ENCODE data around the gene TCHP. TPM values are rescaled to one million over a fixed set of nuclear protein-coding genes. Genes with fewer than 3 reads are reported as not detected.
A peak's percentile ranks its signal among the peaks of the same experiment; 100 is the strongest.
"Not testable (repeated sequence)": the region's sequence is repeated elsewhere in the genome, so short reads cannot be mapped to it uniquely, and the experiment has no call there.

The TCHP gene
- total RNA-seq, 1 donor from 2014 or later: 8.3 TPM

DNA sequence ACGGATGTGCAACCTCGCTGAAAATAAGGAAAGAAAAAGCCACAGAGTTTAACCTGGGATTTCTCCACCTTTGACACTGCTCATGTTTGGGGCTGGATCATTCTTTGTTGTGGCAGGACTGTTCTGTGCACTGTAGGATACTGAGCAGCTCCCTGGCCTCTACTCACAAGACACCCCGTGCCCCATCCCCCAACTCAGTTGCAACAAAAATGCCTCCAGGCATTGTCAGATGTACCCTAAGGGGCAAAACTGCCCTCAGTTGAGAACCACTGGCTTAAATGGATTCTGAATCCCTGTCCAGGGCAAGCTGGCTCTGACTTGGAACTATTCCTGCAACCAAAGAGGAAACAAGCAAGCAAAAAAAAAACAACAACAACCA is 21.8 kb upstream of the TCHP start:
- intact Hi-C loops (cut with DNase I): no loop called here
- DNase-seq: no peak
- no peak for ATAC-seq (ENCODE audit: poor library complexity)

DNA sequence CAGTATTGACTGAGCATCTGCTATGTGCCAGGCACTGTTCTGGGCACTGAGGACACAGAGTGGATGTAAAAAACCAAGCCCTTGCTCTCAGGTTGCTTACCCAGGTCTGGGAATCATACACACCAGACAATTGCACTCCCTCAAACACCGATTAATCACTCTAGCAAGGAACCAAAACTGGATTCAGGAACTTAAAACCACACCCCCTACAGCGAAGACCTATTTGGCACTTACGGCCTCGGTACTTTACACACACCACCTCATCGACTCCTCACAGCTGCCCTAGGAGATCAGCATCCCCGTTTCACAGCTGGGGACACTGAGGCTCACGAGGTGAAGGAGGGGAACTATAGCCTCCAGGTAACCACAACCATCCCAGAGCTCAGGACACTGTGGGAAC is 21.3 kb upstream of the TCHP start:
- ATAC-seq (ENCODE audit: poor library complexity) (no peak), DNase-seq (no peak)

DNA sequence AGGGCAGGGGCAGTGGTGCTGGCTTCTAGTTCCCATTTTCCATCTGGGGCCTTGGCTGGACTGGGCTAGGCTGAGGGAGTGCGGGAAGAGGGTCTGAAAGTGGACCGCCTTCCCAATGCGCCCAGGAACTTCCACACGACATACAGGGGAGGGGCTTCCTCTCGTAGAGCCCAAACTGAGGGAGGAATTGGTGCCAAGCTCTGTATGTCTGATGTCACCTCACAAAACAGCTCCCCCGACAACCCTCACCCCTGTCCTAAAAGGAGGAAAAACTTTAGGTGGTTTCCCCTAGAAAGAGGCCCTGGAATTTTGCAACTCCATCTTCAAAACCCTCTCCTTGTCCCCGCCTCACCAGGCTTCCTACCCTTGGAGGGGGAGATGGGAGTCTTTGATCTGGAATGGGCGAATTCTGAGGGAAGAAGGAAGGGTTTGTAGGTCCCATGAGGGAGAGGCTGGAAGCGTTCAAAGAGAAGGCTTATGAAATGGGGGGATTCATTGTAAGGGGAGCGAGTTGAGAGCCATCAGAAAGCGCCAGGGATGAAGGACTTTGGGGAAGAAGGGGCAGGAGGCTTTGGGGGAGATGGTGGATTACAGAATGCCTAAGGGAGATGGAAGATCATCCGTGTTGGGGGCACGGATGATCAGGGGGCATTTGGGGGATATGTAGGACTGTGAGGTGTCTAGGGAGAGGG is 20.6 kb upstream of the TCHP start:
- no peak for DNase-seq
- intact Hi-C loops (cut with DNase I): loop anchor here (2.0 kb wide), 1 partner anchor 75 kb away; no protein-coding TSS in a partner anchor
- ATAC-seq (ENCODE audit: poor library complexity): no peak

More for the DNA sequence above, 21.3 kb upstream of the TCHP start:
- intact Hi-C loops (cut with DNase I): no loop called here

DNA sequence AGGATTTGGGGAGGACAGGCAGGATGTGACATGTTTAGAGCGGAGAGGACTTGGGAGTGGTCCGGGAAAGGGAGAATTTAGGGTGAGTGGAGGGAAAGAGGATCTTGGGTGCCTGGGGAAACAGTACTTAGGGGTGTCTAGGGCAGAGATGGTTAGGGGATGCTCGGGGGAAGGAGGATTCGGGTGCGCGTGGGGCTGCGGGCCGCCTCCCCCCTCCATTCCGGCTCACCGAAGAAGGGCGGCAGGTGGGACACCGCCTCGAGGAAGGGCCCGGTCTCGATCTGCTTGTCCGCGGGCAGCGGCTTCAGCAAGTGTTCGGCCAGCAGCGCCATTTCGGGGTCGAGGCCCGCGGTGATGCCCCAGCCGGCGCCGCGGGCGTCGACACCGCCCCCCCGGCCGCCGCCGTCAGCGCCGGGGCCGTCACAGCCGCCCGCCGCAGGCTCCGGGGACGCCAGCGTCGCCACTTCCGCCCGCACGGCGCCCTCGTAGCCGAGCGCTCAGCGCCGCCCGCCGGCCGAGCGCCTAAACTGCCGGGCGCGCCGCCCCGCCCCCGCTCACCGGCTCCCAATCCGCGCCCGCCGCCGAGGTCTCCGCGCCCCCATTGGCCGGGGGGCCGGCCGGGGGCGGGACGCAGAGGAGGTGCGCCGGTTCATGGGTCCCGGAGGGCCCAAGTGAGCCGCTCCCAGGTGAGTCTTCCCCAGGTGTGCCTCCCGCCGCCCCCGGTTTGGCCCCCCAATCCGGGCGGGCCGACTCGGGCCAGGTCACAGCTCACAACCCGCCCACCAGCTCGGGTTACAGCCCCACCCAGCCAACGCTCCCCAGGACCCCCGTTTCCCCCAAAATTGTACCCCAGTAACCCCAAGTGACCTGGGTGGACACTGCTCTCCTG is 19.8 kb upstream of the TCHP start, which contains the start of gene GLTP:
GLTP (minus strand) TSS at position 499 of the 889 bp plus-strand sequence; CDS start at position 332, 167 bp downstream.
- intact Hi-C loops (cut with DNase I): loop anchor here (2.0 kb wide), 1 partner anchor 75 kb away; no protein-coding TSS in a partner anchor
- DNase-seq (peak; percentile 92), ATAC-seq (ENCODE audit: poor library complexity) (peak; percentile 100)

DNA sequence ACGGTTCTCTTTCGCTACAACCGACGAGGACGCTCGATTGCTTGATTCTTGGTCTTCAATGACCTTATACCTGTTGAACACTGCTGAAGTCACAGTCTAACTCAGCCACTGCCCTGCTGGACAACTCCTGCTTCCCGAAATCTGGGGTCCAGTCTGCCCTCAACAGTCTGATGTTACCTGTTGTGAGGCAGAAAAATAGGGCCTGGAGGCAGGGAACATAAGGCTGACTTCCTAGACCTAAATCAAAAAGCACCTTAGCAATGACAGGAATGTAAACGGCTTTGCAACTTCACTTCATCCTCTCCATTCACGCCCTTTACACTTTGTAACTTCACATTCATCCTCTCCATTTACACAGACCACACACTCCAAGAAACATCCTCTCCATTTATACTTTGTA is 19.1 kb upstream of the TCHP start:
- no peak for DNase-seq
- ATAC-seq (ENCODE audit: poor library complexity): no peak
- intact Hi-C loops (cut with DNase I): loop anchor here (2.0 kb wide), 1 partner anchor 76 kb away; no protein-coding TSS in a partner anchor

DNA sequence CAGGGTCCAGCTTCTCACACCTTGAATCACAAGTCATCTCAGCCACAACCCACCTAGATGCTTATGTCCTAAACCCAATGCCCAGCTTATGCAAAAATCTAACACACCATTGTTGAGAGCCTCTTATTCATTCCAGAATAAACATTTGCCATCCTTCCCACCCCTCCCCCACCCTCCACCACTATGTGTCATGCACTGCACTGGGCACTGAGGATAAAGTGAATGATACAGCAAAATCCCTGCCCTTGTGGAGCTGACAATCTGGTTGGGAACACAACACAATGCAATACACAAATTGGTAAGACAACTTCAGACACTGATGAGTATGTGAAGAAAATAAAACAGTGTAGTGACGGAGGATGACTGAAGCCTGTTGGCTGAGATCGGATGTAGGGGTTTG is 18.3 kb upstream of the TCHP start:
- ATAC-seq (ENCODE audit: poor library complexity) (no peak), DNase-seq (no peak)
- intact Hi-C loops (cut with DNase I): loop anchor here (2.0 kb wide), 1 partner anchor 77 kb away; no protein-coding TSS in a partner anchor

DNA sequence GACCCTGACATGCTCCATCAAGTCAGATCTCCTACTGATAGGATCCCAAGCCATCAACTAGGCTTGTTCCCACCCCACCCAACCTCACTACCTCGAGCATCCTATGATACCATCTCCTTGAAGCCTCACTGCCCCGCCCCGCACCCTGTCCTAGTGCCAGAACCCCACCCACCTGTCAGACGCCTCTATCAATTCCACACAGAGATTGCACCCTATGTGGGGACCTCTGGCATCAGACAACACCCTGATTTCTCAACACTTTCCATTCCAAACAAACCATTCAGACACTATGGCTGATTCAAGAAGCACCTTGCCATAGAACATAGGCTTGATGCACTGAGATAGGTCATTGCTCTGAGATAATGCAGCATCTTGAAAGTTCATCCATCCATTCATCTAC is 16.6 kb upstream of the TCHP start:
- DNase-seq (no peak), ATAC-seq (ENCODE audit: poor library complexity) (no peak)
- intact Hi-C loops (cut with DNase I): no loop called here

DNA sequence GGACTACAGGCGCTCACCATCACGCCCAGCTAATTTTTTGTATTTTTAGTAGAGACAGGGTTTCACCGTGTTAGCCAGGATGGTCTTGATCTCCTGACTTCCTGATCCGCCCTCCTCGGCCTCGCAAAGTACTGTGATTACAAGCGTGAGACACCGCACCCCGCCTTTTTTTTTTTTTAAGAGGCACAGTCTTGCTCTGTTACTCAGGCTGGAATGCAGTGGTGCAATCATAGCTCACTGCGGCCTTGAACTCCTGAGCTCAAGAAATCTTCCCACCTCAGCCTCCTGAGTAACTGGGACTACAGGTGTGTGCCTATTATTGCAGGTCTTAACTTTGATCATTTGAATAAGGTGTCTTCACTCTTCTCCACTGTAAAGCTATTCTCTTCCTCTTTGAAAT is 14.5 kb upstream of the TCHP start:
- intact Hi-C loops (cut with DNase I): no loop called here
- no peak for ATAC-seq (ENCODE audit: poor library complexity)
- DNase-seq: no peak

DNA sequence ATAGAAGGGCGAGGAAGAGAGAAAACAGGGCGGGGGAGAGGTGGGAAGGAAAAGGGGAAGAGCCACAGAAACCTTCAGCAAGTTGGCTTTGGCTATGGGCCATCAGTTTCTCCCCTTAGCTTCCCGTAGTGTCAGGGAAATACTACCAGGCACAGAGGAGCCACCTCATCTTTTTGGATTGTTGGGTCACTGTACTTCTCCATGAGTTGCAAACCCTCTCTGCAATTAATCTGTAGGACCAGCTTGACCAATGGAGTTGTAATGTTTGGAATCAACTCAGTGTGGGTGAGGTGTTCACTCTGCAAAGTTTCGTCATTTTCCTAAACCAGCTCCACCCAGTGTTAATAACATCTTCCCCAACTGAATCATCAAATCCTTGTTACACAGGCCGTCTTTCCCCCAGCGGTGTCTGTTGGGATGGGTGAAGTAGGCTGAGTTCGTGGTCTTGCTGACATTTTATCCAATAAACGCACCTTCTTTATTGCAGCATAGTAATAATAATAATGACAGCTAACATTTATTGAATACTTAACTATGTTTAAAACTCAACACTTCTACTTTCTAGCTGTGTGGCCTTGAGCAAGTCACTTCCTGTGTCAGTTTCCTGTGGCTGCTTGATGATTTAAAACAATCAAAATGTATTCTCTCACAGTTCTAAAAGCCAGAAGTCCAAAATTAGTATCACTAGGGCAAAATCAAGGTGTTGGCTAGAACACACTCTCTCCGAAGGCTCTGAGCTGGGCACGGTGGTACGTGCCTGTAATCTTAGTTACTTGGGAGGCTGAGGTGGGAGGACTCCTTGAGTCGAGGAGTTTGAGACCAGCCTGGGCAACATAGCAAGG is 11.7 kb upstream of the TCHP start:
- DNase-seq: no peak
- ATAC-seq (ENCODE audit: poor library complexity): peak; percentile 63
- intact Hi-C loops (cut with DNase I): no loop called here

DNA sequence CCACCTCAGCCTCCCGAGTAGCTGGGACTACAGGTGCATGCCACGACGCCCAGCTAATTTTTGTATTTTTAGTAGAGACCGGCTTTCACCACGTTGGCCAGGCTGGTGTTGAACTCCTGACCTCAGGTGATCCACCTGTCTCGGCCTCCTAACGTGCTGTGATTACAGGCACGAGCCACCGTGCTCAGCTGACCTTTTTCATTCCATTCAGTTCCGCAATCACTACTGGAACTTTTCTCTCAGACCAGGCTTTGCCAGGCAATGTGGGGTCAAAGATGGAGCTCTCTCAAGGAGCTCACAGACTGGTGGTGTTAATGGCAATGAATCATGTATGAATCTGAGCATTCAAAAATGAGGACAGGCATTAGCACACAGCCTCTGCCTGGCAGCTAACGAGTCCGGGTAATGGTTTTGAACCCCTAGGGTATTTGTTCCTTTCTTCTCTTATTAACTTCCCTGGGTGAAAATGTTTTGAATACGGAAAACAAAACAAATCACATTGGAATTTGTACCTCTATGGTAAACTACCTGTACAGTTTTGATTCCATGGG is 9.4 kb upstream of the TCHP start:
- intact Hi-C loops (cut with DNase I): no loop called here
- ATAC-seq (ENCODE audit: poor library complexity) (no peak), DNase-seq (no peak)

DNA sequence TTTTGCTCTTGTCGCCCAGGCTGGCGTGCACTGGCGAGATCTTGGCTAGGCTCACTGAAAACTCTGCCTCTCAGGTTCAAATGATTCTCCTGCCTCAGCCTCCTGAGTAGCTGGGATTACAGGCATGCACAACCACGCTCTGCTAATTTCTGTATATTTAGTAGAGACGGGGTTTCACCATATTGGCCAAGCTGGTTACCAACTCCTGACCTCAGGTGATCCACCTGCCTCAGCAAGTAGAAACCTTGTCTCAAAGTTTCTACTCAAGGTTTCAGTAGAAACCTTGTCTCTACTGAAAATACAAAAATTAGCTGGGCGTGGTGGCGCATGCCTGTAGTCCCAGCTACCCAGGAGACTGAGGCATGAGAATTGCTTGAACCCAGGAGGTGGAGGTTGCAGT is 8.3 kb upstream of the TCHP start:
- DNase-seq; ATAC-seq (ENCODE audit: poor library complexity); intact Hi-C loops (cut with DNase I): not testable (repeated sequence)

DNA sequence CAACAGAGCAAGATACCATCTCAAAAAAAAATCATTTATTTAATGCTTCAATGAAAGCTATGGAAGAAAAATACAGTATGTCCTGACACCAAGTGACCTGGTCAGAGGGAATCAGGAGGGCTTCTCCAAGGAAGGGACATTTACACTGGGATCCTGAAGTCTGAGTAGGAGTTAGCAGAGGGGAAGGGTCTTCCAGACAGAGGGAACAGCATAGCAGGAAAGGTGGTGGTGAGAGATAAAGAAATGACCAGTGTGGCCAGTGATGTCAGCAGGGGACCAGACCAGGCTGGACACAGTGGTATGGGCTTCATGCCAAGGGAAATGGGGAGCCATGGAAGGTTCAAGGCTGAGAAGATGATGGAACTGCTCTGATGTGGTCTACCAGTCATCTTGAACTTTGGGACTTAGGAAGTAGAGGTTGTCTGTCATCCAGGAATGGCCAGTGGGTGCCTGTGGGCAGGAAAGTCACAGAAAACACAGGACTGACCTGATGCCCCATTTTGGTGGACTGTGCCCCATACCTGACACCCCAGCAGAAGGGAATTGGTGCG is 7.8 kb upstream of the TCHP start:
- ATAC-seq (ENCODE audit: poor library complexity) (no peak), DNase-seq (no peak)
- intact Hi-C loops (cut with DNase I): no loop called here

DNA sequence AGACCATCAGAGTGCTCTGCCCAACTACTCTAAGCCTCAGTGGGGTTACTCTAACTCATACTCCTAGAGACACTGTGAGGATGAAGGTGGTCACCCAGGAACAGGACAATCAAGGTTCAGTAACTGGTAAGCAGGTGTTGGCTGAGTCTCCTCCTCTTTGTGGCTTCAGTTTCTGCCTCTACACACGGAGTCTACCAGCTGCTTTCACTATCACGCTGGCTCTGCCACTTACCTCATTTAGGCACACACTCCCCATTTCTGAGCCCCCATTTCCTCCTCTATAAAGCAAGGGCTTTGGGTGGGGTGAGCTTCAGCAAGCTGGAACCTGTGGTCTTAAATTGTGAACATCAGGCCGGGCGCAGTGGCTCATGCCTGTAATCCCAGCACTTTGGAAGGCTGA is 7.3 kb upstream of the TCHP start:
- no peak for ATAC-seq (ENCODE audit: poor library complexity)
- DNase-seq: no peak

DNA sequence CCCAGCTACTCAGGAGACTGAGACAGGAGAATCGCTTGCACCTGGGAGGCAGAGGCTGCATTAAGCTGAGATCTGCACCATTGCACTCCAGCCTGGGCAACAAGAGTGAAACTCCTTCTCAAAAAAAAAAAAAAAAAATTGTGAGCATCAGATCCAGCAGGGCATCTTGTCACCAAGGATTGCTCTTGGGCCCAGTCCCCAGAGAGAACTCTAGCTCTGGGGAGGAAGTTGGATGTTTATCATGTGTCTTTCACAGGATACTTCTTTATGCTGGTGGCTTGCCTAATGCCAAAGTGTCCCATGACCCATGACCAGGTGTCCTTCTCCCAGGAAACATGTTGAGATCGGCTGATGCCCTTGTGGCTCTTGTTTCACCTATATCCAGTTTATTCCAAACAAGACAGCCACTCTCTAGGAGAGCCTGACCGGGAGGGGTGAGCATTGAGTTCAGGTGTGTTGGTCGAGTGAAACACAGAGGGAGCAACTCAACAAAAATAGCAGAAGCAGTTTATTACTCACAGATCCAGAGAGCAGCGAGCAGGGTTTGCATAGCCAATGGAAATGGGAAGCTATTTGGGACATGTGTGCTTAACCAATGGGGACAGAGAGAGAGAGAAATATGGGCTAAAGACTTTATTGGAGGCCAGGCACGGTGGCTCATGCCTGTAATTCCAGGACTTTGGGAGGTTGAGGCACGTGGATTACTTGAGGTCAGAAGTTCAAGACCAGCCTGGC is 6.6 kb upstream of the TCHP start:
- DNase-seq (no peak), ATAC-seq (ENCODE audit: poor library complexity) (no peak)
- intact Hi-C loops (cut with DNase I): no loop called here

More for the DNA sequence above, 7.3 kb upstream of the TCHP start:
- intact Hi-C loops (cut with DNase I): no loop called here

DNA sequence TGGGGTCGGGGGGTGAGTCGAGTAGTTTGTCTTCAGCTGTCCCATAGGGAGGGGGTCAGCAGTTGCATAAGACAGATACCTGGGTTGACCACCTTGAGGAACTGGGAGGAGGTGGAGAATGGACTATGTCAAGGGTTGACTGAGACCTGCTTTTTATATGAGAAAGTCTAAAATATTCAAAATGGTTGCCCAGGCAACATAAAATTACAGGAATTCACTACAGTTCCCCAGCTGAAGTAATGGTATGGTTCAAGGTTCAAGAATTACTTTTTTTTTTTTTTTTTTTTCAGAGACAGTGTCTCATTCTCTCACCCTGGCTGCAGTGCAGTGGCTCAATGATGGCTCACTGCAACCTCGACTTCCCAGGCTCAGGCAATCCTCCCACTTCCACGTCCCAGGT is 5.1 kb upstream of the TCHP start:
- DNase-seq (no peak), ATAC-seq (ENCODE audit: poor library complexity) (no peak)
- intact Hi-C loops (cut with DNase I): no loop called here

DNA sequence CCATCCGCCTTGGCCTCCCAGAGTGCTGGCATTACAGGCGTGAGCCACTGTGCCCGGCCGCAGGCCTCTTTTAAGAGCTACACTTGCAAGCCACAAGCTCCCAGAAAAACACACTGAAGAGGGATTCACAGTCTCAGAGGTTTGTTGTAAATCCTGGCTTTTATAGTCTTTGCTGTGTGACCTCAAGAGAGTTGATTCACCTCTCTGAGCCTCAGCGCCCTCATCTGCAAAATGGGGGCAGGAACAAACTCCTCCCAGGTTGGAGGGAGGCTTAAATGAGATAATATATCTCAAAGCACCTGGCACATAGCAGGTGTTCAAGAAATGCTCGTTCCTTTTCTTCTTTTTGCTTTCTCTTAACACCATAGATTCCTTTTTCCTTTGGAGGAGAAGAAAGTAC is 3.9 kb upstream of the TCHP start:
- ATAC-seq (ENCODE audit: poor library complexity): no peak
- DNase-seq: no peak
- intact Hi-C loops (cut with DNase I): no loop called here

DNA sequence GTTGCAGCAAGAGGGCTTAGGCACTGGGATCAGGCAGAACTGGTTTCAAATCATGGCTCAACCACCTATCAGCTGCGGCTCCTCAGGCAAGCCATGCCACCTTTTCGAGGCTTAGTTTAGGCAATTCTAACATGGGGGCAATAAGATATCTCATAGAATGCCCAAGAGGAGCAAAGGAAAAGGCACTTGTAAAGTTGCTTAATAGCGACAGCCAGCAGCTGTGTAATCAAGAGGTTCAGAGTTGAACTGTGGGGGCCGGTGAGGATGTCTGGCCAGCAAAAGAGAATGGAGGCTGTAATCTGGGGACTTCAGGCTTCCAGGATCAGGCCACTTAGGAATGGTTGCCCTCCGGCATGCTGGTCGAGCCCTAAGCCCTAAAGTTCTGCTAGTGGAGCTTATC is 3.0 kb upstream of the TCHP start:
- intact Hi-C loops (cut with DNase I): no loop called here
- ATAC-seq (ENCODE audit: poor library complexity) (no peak), DNase-seq (no peak)

DNA sequence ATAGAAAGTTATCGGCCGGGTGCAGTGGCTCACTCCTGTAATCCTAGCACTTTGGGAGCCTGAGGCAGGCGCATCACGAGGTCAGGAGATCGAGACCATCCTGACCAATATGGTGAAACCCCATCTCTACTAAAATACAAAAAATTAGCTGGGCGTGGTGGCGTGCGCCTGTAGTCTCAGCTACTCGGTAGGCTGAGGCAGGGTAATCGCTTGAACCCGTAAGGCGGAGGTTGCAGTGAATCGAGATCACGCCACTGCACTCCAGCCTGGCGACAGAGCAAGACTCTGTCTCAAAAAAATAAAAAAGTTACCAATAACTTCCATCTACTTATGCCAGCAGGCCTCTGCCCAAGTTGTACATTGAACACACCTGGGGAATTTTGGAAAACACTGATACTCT is 729 bp upstream of the TCHP start:
- intact Hi-C loops (cut with DNase I); DNase-seq; ATAC-seq (ENCODE audit: poor library complexity): not testable (repeated sequence)

All from Right ventricle myocardium superior (tissue), 1 donor.